ENCODE measurements around the gene COMMD3. TPM values are rescaled to one million over a fixed set of nuclear protein-coding genes. Genes with fewer than 3 reads are reported as not detected.
"Not testable (repeated sequence)": the region's sequence is repeated elsewhere in the genome, so short reads cannot be mapped to it uniquely, and the experiment has no call there.

Gene COMMD3
- total RNA-seq, 1 experiment from 2014 or later: 35.6 TPM

DNA sequence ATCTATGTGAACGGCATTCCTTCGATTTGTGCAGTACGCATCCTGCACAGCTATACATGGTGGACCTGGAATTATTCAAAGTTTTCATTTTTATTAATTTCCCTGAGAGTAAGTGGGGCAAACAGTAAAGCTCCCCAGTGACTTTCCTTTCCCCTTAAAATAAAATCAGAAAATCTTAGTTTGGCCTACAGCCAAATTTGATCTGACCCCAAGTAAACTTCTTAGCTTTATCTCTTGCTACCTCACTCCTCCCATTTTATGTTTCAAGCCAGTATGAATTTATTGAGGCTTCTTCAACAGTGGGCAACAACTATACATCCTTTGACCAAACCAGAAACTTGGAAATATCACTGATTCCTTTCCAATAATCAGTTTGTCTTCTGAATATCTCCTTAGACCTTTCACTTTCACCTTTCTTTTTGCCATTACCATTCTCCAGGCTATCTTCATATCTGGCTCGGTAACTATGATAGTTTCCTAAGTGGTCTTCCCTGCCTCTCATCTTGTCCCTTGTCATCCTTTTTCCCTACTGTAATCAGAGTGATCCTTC is 40.2 kb downstream of the COMMD3 start:
- no peaks in the 10 kb centered on the region for H3K27me3 ChIP-seq (ENCODE audit: control insufficient read depth, insufficient read depth, low read length)
- H3K9me3 ChIP-seq (ENCODE audit: control insufficient read depth, insufficient read depth, low read depth, low read length): no peaks in the 10 kb centered on the region
- in situ Hi-C loops (cut with HindIII; ENCODE audit: low pct_unique_long_range_greater_than_20kb, low sequenced_read_pairs): no loop called here
- no peak overlapping the region for H3K27ac ChIP-seq (ENCODE audit: low read length)
- TF ChIP-seq TCF7L2 (IDR thresholded peaks at IDR 0.05; ENCODE audit: low read depth, low read length) (no peak), POLR2AphosphoS5 (IDR thresholded peaks at IDR 0.05; ENCODE audit: low read depth, low read length) (no peak)
- TF ChIP-seq, protein P1, sequence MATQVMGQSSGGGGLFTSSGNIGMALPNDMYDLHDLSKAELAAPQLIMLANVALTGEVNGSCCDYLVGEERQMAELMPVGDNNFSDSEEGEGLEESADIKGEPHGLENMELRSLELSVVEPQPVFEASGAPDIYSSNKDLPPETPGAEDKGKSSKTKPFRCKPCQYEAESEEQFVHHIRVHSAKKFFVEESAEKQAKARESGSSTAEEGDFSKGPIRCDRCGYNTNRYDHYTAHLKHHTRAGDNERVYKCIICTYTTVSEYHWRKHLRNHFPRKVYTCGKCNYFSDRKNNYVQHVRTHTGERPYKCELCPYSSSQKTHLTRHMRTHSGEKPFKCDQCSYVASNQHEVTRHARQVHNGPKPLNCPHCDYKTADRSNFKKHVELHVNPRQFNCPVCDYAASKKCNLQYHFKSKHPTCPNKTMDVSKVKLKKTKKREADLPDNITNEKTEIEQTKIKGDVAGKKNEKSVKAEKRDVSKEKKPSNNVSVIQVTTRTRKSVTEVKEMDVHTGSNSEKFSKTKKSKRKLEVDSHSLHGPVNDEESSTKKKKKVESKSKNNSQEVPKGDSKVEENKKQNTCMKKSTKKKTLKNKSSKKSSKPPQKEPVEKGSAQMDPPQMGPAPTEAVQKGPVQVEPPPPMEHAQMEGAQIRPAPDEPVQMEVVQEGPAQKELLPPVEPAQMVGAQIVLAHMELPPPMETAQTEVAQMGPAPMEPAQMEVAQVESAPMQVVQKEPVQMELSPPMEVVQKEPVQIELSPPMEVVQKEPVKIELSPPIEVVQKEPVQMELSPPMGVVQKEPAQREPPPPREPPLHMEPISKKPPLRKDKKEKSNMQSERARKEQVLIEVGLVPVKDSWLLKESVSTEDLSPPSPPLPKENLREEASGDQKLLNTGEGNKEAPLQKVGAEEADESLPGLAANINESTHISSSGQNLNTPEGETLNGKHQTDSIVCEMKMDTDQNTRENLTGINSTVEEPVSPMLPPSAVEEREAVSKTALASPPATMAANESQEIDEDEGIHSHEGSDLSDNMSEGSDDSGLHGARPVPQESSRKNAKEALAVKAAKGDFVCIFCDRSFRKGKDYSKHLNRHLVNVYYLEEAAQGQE (IDR thresholded peaks at IDR 0.05; ENCODE audit: insufficient read depth in 1 of 2, low read depth in 2 of 2, low read length in 1 of 2): no peak
- TF ChIP-seq, protein P2, sequence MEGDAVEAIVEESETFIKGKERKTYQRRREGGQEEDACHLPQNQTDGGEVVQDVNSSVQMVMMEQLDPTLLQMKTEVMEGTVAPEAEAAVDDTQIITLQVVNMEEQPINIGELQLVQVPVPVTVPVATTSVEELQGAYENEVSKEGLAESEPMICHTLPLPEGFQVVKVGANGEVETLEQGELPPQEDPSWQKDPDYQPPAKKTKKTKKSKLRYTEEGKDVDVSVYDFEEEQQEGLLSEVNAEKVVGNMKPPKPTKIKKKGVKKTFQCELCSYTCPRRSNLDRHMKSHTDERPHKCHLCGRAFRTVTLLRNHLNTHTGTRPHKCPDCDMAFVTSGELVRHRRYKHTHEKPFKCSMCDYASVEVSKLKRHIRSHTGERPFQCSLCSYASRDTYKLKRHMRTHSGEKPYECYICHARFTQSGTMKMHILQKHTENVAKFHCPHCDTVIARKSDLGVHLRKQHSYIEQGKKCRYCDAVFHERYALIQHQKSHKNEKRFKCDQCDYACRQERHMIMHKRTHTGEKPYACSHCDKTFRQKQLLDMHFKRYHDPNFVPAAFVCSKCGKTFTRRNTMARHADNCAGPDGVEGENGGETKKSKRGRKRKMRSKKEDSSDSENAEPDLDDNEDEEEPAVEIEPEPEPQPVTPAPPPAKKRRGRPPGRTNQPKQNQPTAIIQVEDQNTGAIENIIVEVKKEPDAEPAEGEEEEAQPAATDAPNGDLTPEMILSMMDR (IDR thresholded peaks at IDR 0.05): no peak
- ChIA-PET POLR2A (no interaction called here), CTCF (no interaction called here)
- no peaks in the 10 kb centered on the region for H3K36me3 ChIP-seq (ENCODE audit: control insufficient read depth, insufficient read depth, low read length)
- intact Hi-C loops (cut with micrococcal nuclease; ENCODE audit: unreplicated experiment): no loop called here
- no TSS peak for BruUV-seq (replicated peaks)
- ATAC-seq (no peak), DNase-seq (ENCODE audit: low read depth, low spot score) (no peak)
- H3K4me3 ChIP-seq (ENCODE audit: low read depth in 2 of 2, low read length in 2 of 2): no peak overlapping the region
- no peaks in the 10 kb centered on the region for H3K4me1 ChIP-seq (ENCODE audit: control insufficient read depth, insufficient read depth, low read length)

DNA sequence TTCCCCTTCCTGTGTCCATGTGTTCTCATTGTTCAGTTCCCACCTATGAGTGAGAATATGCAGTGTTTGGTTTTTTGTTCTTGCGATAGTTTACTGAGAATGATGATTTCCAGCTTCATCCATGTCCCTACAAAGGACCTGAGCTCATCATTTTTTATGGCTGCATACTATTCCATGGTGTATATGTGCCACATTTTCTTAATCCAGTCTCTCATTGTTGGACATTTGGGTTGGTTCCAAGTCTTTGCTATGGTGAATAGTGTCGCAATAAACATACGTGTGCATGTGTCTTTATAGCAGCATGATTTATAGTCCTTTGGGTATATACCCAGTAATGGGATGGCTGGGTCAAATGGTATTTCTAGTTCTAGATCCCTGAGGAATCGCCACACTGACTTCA is 41.6 kb downstream of the COMMD3 start:
- H3K27ac ChIP-seq (ENCODE audit: low read length); POLR2A ChIA-PET; H3K27me3 ChIP-seq (ENCODE audit: control insufficient read depth, insufficient read depth, low read length); CTCF ChIA-PET; H3K4me1 ChIP-seq (ENCODE audit: control insufficient read depth, insufficient read depth, low read length); H3K4me3 ChIP-seq (ENCODE audit: low read depth in 2 of 2, low read length in 2 of 2); H3K36me3 ChIP-seq (ENCODE audit: control insufficient read depth, insufficient read depth, low read length); in situ Hi-C loops (cut with HindIII; ENCODE audit: low pct_unique_long_range_greater_than_20kb, low sequenced_read_pairs); DNase-seq (ENCODE audit: low read depth, low spot score); H3K9me3 ChIP-seq (ENCODE audit: control insufficient read depth, insufficient read depth, low read depth, low read length); ATAC-seq; BruUV-seq (replicated peaks); intact Hi-C loops (cut with micrococcal nuclease; ENCODE audit: unreplicated experiment): not testable (repeated sequence)

DNA sequence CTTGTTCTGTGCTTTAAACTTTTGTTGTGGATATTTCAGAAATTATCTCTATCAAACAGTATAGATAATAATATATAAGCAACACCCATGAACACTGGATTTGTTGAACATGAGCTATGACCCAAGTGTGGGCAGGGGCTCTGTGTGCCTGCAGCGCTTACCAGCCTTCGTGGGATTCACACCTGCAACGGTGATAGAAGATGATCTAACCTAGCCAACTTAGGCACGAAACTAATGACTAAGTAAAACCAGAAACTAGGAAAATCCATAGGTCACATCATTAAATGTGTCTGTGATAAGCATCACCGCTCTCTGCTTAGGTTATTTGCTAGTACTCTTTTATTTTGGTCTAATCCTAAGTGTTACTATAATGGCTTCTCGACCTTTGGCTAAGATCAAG is 47.1 kb downstream of the COMMD3 start:
- no peaks in the 10 kb centered on the region for H3K27me3 ChIP-seq (ENCODE audit: control insufficient read depth, insufficient read depth, low read length)
- ChIA-PET CTCF (no interaction called here), POLR2A (interaction anchor here (0.8 kb wide), 1 partner anchor 175 kb away, joined by 3 read pairs; no protein-coding TSS in a partner anchor)
- H3K9me3 ChIP-seq (ENCODE audit: control insufficient read depth, insufficient read depth, low read depth, low read length): no peaks in the 10 kb centered on the region
- BruUV-seq (replicated peaks): no TSS peak
- intact Hi-C loops (cut with micrococcal nuclease; ENCODE audit: unreplicated experiment) (no loop called here), in situ Hi-C loops (cut with HindIII; ENCODE audit: low pct_unique_long_range_greater_than_20kb, low sequenced_read_pairs) (no loop called here)
- TF ChIP-seq, protein P2 (IDR thresholded peaks at IDR 0.05): no peak
- TF ChIP-seq, protein P1 (IDR thresholded peaks at IDR 0.05; ENCODE audit: insufficient read depth in 1 of 2, low read depth in 2 of 2, low read length in 1 of 2): no peak
- no peak for TF ChIP-seq POLR2AphosphoS5 (IDR thresholded peaks at IDR 0.05; ENCODE audit: low read depth, low read length)
- TF ChIP-seq TCF7L2 (IDR thresholded peaks at IDR 0.05; ENCODE audit: low read depth, low read length): no peak
- no peak for TF ChIP-seq SIN3A (IDR thresholded peaks at IDR 0.05; ENCODE audit: borderline replicate concordance, insufficient read depth, low read depth, low read length)
- H3K4me1 ChIP-seq (ENCODE audit: control insufficient read depth, insufficient read depth, low read length): no peaks in the 10 kb centered on the region
- H3K4me3 ChIP-seq (ENCODE audit: low read depth in 2 of 2, low read length in 2 of 2): no peak overlapping the region
- no peak for ATAC-seq
- H3K36me3 ChIP-seq (ENCODE audit: control insufficient read depth, insufficient read depth, low read length): no peaks in the 10 kb centered on the region
- H3K27ac ChIP-seq (ENCODE audit: low read length): no peak overlapping the region
- DNase-seq (ENCODE audit: low read depth, low spot score): no peak
